ENCODE measurements around the gene EPS15. TPM values are rescaled to one million over a fixed set of nuclear protein-coding genes. Genes with fewer than 3 reads are reported as not detected.

Gene EPS15
- 49.8 and 56.9 TPM in 2 replicates for total RNA-seq

DNA sequence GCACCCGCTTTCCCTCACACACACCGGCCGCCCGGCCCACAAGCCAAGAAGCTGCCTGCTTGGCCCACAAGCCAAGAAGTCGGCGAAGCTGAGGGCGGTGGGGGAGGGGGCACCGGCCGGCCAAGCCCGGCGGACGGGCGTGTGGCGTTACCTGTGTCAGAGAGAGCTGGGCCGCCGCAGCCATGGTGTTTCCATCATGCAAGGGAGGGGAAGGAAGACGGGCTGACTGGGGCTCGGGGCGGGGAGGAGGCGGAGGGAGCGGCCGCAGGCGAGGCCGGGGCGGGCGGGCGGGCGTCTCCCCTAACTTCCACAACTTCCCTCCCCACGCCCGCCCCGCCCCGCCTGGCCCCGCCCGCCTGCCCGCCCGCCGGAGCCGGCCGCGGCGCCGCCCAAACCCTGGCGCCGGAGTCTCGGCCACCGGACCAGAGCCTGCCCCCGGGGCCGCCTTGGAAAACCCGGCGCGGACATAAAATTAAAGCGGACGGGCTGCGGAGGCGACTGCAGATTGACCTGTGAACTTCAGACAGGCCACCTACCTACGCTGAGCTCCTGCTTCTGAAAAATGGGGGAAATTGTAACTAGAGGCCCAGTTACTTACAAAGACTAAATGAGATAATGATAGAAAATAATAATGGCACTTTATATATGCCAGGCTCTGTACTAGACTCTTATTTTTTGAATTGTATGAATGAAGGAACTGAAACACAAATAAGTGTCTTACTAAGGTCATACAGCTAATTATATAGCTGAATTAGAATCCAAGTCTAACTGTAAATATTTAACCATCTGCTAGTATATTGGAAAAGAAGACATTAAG, at the start of gene EPS15:
Gene EPS15 (minus strand): TSS at position 219 of the 817 bp plus-strand sequence. CDS start 35 bp downstream, at position 184.

DNA sequence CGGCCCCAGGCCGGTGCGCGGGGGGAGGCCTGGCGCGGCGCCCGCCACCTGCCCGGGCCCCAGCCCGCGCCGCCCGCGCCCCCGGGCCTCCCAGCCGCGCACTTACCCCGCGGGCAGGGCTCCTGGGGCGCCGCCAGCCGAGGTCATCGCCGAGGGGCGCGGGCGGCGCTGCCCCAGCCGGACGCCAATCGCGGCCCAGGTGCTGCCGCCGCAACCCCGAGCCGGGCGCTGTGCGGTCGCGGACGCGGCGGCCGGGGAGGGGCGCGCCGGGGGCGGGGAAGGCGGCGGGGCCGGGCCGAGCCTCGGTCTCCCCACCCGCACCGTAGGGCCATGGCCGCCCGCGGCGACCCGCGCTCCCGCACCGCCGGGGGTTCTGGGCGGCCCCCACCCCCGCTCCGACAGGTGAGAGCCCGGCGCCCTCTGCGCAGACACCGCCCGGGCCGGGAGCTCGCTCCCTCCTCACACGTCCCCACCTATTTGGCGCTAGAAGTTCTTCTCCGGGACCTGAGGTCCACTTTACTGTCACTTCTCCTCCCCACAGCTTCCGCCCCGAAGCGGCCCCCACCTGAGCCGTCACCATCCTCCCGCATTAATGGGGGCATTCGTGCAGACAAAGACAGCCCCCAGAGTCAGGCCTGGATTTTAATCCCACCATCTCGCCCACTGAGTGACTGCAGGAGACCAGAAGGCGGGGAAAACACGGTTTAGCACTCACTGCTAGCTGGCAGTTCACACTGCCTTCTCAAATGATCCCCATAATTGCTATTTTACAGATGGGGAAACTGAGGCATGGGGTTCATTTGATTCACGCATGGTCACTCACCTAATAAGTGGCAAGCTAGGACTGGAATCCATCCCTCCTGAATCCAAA, 188.5 kb downstream of the EPS15 start, which contains the start of gene TTC39A:
Gene TTC39A (minus strand): TSS at position 232 of the 871 bp plus-strand sequence. CDS start 85 bp downstream, at position 147.

Small RNAs within 50 kb of the gene (small RNA-seq; reads per million reads assigned to genes)
- gene RNU6-1281P (ENCODE audit: low replicate concordance) (not detected), gene RNU6-877P (ENCODE audit: low replicate concordance) (not detected)

Other genes with a start within 250 kb of the EPS15 start
- gene TTC39A, start 188.7 kb downstream of the EPS15 start, total RNA-seq = 0.29 and 0.66 TPM in 2 replicates
- 78.3 and 89.8 TPM in 2 replicates for gene OSBPL9, start 97.8 kb upstream of the EPS15 start, total RNA-seq

Measured in placental pericyte (primary cell).